IMR-90 (cell line): Measurements from ENCODE around the gene AGBL2. TPM values are rescaled to one million over a fixed set of nuclear protein-coding genes. Genes with fewer than 3 reads are reported as not detected.

Experiments
- microRNA-seq, 2 experiments: library from miRNA; stranded (forward) in 1 of 2; unstranded in 1 of 2; fragments of 10-50 nt in 1 of 2; fragments of <30 nt in 1 of 2; gene quantifications in 1 of 2; microRNA quantifications in 1 of 2; one replicate each; pipeline versions ENCODE3 to v1.1.0; 2013 to 2020; ENCODE audit not compliant: insufficient read depth in 1 of 2, insufficient read length in 1 of 2, unreplicated experiment in 1 of 2
- polyA plus RNA-seq, 3 experiments: library from polyadenylated mRNA; depleted of rRNA; stranded (reverse); fragments of >200 nt; gene quantifications; 2 replicates each; pipeline ENCODE4 v1.2.3, GENCODE V29; 2012; ENCODE audit warnings: low replicate concordance in 1 of 3
- small RNA-seq, 5 experiments: library from RNA; depleted of rRNA; stranded (forward); fragments of <200 nt; gene quantifications; one replicate each; pipeline ENCODE3, GENCODE V24; 2012
- total RNA-seq: library from RNA; depleted of rRNA; stranded (reverse); fragments of >200 nt; gene quantifications from 2 replicates; pipeline ENCODE4 v1.2.3, GENCODE V29; 2012; rRNA removed

The AGBL2 gene
- total and polyA plus RNA-seq, 2 of the 4 experiments (the other 2 are of a cell fraction), result 0.36 to 1.2 TPM

Small RNAs within 50 kb of the gene (microRNA-seq; reads per million reads assigned to microRNA genes)
- not detected for gene RF00019 (ENCODE audit: insufficient read depth, insufficient read length)

Small RNAs within 50 kb of the gene (small RNA-seq; reads per million reads assigned to genes)
- 0 reads per million in 5 experiments for gene RF00019

Other genes starting within 250 kb of the AGBL2 start
- 109 and 135 TPM in 2 replicates for gene CELF1, start 162.2 kb downstream of the AGBL2 start, total RNA-seq
- gene CELF1, start 162.2 kb downstream of the AGBL2 start, polyA plus RNA-seq (2012; rRNA removed), result 61.6 and 63.3 TPM in 2 replicates
- gene PTPMT1, start 149.8 kb downstream of the AGBL2 start, total RNA-seq, result 51.4 and 55.0 TPM in 2 replicates
- 51.6 and 58.3 TPM in 2 replicates for gene PTPMT1, start 149.8 kb downstream of the AGBL2 start, polyA plus RNA-seq (2012; rRNA removed)
- 37.2 and 41.6 TPM in 2 replicates for gene KBTBD4, start 136.4 kb downstream of the AGBL2 start, total RNA-seq
- gene KBTBD4, start 136.4 kb downstream of the AGBL2 start, polyA plus RNA-seq (2012; rRNA removed), result 12.2 and 14.9 TPM in 2 replicates
- gene NDUFS3, start 136.3 kb downstream of the AGBL2 start, total RNA-seq, result 77.1 and 79.7 TPM in 2 replicates
- gene NDUFS3, start 136.3 kb downstream of the AGBL2 start, polyA plus RNA-seq (2012; rRNA removed), result 108 and 114 TPM in 2 replicates
- not detected in 2 replicates for gene FAM180B, start 128.7 kb downstream of the AGBL2 start, total RNA-seq
- not detected in 2 replicates for gene FAM180B, start 128.7 kb downstream of the AGBL2 start, polyA plus RNA-seq (2012; rRNA removed)
- under 0.01 TPM in 1 of 2 replicates, not detected in the other for gene C1QTNF4, start 121.0 kb downstream of the AGBL2 start, total RNA-seq
- 0.12 and 0.16 TPM in 2 replicates for gene C1QTNF4, start 121.0 kb downstream of the AGBL2 start, polyA plus RNA-seq (2012; rRNA removed)
- 163 and 207 TPM in 2 replicates for gene MTCH2, start 72.8 kb downstream of the AGBL2 start, total RNA-seq
- 103 and 115 TPM in 2 replicates for gene MTCH2, start 72.8 kb downstream of the AGBL2 start, polyA plus RNA-seq (2012; rRNA removed)
- 22.9 and 31.9 TPM in 2 replicates for gene FNBP4, start 52.0 kb upstream of the AGBL2 start, total RNA-seq
- gene FNBP4, start 52.0 kb upstream of the AGBL2 start, polyA plus RNA-seq (2012; rRNA removed), result 70.5 and 78.4 TPM in 2 replicates
- gene NUP160, start 133.0 kb upstream of the AGBL2 start, total RNA-seq, result 33.9 and 35.0 TPM in 2 replicates
- gene NUP160, start 133.0 kb upstream of the AGBL2 start, polyA plus RNA-seq (2012; rRNA removed), result 11.2 and 12.5 TPM in 2 replicates